OCI-LY1 (cell line): ENCODE data around the gene THBS3.

ENCODE experiments used
- EZH2 ChIP-seq: fragments of 200-600 bp; sonication (generic), shearing (Covaris generic); IDR thresholded peaks from 2 replicates; pipeline ENCODE4 v1.8.0; 2017; ENCODE audit warnings: borderline replicate concordance, mixed run types, mild to moderate bottlenecking, antibody characterized with exemption, low read length, moderate library complexity, mixed read lengths
- TF ChIP-seq, protein P1 (sequence below): fragments of 200-600 bp; sonication (generic), shearing (Covaris generic); IDR thresholded peaks from 2 replicates; pipeline ENCODE4 v1.5.1; 2017; ENCODE audit warnings: mild to moderate bottlenecking, antibody characterized with exemption, low read length, moderate library complexity, mixed read lengths

DNA sequence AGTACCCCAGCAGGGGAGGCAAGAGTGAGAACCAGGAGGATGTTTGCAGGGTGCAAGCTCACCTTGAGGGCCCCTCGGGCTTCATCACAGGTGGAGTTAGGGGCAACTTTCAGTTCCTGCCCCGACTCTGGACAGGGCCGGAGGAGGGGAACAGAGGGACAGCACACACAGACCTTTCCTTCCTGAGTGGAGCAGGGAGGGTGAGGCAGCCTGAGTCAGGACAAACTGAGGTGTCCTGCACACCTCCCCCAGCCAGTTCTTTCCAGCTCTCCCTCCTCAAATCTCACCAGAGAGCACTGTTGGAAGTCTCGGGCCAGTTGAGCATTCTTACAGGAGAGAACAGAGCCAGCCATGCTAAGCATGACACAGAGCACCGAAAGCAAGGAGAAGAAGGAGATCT is 46.1 kb upstream of the THBS3 start:
- TF ChIP-seq, protein P1, sequence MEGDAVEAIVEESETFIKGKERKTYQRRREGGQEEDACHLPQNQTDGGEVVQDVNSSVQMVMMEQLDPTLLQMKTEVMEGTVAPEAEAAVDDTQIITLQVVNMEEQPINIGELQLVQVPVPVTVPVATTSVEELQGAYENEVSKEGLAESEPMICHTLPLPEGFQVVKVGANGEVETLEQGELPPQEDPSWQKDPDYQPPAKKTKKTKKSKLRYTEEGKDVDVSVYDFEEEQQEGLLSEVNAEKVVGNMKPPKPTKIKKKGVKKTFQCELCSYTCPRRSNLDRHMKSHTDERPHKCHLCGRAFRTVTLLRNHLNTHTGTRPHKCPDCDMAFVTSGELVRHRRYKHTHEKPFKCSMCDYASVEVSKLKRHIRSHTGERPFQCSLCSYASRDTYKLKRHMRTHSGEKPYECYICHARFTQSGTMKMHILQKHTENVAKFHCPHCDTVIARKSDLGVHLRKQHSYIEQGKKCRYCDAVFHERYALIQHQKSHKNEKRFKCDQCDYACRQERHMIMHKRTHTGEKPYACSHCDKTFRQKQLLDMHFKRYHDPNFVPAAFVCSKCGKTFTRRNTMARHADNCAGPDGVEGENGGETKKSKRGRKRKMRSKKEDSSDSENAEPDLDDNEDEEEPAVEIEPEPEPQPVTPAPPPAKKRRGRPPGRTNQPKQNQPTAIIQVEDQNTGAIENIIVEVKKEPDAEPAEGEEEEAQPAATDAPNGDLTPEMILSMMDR: no peak
- TF ChIP-seq EZH2: no peak
